ENCODE results near the gene IL31.

IL31 gene

DNA sequence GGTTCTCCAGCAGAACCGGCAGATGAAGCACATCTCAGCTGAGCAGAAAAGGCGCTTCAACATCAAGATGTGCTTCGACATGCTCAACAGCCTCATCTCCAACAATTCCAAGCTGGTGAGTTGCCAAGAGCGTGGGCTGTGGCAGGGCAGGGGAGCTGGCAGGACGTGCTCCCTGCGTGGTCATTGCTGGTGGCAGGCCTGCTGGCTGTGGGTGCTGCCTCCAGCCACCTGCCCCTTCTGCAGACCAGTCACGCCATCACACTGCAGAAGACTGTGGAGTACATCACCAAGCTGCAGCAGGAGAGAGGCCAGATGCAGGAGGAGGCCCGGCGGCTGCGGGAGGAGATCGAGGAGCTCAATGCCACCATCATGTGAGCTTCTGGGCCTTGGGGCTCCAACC lies 35.8 kb downstream of the IL31 start:
- TF ChIP-seq, protein P1, sequence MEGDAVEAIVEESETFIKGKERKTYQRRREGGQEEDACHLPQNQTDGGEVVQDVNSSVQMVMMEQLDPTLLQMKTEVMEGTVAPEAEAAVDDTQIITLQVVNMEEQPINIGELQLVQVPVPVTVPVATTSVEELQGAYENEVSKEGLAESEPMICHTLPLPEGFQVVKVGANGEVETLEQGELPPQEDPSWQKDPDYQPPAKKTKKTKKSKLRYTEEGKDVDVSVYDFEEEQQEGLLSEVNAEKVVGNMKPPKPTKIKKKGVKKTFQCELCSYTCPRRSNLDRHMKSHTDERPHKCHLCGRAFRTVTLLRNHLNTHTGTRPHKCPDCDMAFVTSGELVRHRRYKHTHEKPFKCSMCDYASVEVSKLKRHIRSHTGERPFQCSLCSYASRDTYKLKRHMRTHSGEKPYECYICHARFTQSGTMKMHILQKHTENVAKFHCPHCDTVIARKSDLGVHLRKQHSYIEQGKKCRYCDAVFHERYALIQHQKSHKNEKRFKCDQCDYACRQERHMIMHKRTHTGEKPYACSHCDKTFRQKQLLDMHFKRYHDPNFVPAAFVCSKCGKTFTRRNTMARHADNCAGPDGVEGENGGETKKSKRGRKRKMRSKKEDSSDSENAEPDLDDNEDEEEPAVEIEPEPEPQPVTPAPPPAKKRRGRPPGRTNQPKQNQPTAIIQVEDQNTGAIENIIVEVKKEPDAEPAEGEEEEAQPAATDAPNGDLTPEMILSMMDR (conservative IDR thresholded peaks at IDR 0.05; ENCODE audit: low read depth, low read length): no peak
- no peak overlapping the region for H3K4me3 ChIP-seq (ENCODE audit: low read length)
- no peak for DNase-seq (ENCODE audit: low read depth)

DNA sequence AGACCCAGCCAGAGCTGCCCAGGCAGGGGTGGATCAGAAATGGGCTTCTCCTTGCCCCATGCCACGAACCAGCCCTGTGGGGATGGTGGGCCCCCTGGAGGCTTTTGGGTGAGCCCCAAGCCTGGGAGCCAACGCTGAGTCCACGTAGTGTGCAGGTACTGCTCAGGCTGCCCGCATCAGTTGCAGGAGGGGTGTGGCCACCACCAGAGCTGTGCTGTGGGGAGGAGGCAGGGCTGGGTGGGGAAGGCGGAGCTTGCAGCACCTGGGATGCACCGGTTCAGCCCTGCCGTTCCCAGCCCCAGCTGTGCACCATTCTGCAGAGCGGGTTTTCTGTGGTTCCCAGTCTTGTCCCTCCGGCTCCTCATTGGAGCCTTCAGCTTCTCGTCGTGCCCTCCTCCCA lies 36.3 kb downstream of the IL31 start:
- no peak overlapping the region for H3K4me3 ChIP-seq (ENCODE audit: low read length)
- TF ChIP-seq, protein P1 (conservative IDR thresholded peaks at IDR 0.05; ENCODE audit: low read depth, low read length): no peak
- no peak for DNase-seq (ENCODE audit: low read depth)

DNA sequence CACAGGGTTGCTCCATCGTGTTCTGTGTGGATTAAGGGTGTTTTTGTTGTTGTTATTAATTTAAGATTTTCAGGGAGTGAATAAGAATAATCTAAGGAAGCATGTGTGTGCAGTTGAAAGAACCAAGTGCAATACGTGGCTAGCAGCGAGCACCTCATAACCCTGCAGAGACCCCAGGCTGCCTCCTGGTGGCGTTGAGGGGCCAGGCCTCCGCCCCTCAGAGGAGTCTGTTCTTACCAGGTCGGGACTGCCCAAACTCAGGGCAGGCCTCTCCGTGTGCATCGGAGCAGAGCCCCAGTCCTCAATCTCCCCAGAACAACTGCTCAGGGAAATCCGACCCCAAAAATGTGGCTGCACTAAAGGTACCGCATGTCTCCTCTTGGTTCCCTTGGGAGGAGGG lies 36.8 kb downstream of the IL31 start:
- H3K4me3 ChIP-seq (ENCODE audit: low read length): no peak overlapping the region
- DNase-seq (ENCODE audit: low read depth): no peak
- TF ChIP-seq, protein P1 (conservative IDR thresholded peaks at IDR 0.05; ENCODE audit: low read depth, low read length): peak; percentile 40

DNA sequence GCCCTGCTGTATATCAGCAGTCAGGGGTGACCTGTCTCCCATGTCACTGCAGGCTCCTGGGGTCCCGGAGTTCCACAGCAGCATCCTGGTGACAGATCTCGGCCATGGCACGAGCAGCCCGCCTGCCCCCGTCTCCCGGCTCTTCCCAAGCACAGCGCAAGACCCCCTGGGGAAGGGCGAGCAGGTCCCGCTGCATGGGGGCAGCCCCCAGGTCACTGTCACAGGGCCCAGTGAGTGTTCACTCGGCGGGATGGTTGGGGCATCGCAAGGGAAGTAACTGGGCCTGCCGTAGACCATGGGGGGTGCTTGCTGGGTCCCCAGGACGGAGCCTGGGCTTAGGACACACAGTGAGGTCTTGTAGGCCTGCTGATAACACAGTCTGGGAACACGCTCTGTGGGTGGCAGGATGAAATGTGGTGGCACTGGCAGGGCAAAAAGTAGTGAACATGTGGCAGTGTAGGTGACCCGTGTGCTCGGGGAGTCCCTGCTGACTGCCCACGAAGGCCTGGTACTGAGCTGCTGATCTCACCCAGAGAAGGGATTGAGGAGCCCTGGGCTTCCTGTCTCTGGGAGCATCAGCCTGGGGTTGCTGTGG lies 38.5 kb downstream of the IL31 start:
- DNase-seq (ENCODE audit: low read depth): no peak
- no peak overlapping the region for H3K4me3 ChIP-seq (ENCODE audit: low read length)
- TF ChIP-seq, protein P1 (conservative IDR thresholded peaks at IDR 0.05; ENCODE audit: low read depth, low read length): no peak

DNA sequence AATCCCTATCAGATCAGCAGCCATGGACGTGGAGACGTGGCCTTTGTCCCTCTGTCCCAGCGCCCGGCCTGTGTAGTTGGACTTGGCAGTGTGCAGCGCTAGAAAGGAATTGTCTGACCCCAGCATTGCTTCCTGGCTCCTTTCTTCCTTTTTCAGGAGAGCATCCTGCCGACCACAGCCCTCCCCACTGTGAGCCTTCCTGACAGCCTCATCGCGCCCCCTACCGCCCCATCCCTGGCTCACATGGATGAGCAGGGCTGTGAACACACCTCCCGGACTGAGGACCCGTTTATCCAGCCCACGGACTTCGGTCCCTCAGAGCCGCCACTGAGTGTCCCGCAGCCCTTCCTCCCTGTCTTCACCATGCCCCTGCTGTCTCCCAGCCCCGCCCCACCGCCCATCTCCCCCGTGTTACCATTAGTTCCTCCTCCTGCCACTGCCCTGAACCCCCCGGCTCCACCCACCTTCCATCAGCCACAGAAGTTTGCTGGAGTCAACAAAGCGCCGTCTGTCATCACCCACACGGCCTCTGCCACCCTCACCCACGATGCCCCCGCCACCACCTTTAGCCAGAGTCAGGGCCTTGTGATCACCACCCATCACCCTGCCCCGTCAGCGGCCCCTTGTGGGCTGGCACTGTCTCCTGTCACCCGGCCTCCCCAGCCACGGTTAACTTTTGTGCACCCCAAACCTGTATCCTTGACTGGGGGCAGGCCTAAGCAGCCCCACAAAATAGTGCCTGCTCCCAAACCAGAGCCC lies 40.6 kb downstream of the IL31 start:
- DNase-seq (ENCODE audit: low read depth): no peak
- no peak overlapping the region for H3K4me3 ChIP-seq (ENCODE audit: low read length)
- TF ChIP-seq, protein P1 (conservative IDR thresholded peaks at IDR 0.05; ENCODE audit: low read depth, low read length): no peak

DNA sequence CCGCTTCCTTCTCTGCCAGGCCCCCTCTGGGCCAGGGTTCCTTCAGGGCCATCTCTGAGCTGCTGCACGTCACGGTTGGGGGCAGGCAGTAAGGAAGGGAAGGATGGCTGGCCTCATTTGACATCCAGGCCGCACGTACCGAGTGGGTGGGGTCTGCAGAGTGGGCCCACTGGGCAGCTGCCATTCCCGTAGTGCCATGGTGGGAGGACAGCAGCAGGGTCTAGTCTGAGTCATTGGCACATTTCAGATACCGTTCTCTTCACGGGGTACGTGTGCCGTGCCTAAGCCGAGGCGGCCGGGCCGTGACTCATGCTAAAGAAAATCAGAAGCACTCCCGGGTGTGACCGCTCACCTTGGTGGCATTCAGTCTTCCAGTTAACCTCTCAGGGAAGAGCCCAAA lies 43.9 kb downstream of the IL31 start:
- peak; percentile 65 for DNase-seq (ENCODE audit: low read depth)
- no peak overlapping the region for H3K4me3 ChIP-seq (ENCODE audit: low read length)
- TF ChIP-seq, protein P1 (conservative IDR thresholded peaks at IDR 0.05; ENCODE audit: low read depth, low read length): no peak

DNA sequence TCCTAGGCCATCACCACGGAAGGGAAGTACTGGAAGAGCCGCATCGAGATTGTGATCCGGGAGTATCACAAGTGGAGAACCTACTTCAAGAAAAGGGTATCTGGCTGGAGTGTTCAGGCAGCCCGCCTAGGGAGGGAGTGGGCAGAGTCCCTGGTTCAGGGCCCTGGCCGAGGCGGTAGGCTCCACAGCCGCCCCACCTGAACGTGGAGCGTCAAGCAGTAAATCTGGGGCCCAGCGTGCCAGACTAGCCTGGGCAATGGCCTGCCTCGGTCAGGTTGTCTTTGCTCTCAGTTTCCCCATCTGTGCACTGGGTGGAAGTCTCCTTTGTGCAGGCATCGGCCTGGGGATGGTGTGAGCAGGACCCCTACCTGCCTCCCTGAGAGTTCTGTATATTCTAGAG lies 44.9 kb downstream of the IL31 start:
- no peak overlapping the region for H3K4me3 ChIP-seq (ENCODE audit: low read length)
- TF ChIP-seq, protein P1 (conservative IDR thresholded peaks at IDR 0.05; ENCODE audit: low read depth, low read length): no peak

More for the DNA sequence above, 44.9 kb downstream of the IL31 start:
- DNase-seq (ENCODE audit: low read depth): no peak
